K562 (cell line): Measurements from ENCODE around the gene FBXO17. TPM values are rescaled to one million over a fixed set of nuclear protein-coding genes. Genes with fewer than 3 reads are reported as not detected.

ENCODE experiments used
- BCOR ChIP-seq: fragments of 450-650 bp; IDR thresholded peaks from 2 replicates; pipeline ENCODE4 v1.6.1; 2016
- CUX1 ChIP-seq: fragments of 200-800 bp; sonication (Bioruptor generic); IDR thresholded peaks from 2 replicates; pipeline ENCODE4 v1.6.1; 2016; ENCODE audit warnings: missing genetic modification characterization, missing compliant biosample characterization
- E2F6 ChIP-seq, 2 experiments: IDR thresholded peaks; 2 replicates each; pipeline ENCODE4 v1.6.1; 2011; ENCODE audit warnings: borderline replicate concordance in 1 of 2, control low read depth in 1 of 2, low read depth in 1 of 2, low read length in 1 of 2, mild to moderate bottlenecking in 1 of 2, mixed read lengths in 1 of 2, moderate library complexity in 1 of 2; ENCODE audit not compliant: insufficient read depth in 1 of 2, insufficient read length in 1 of 2, poor library complexity in 1 of 2, severe bottlenecking in 1 of 2; ENCODE audit errors: extremely low read depth in 1 of 2
- RFX1 ChIP-seq: fragments of 450-650 bp; IDR thresholded peaks from 2 replicates; pipeline ENCODE4 v1.6.1; 2016; ENCODE audit warnings: mild to moderate bottlenecking, moderate library complexity
- VEZF1 ChIP-seq: fragments of 200-800 bp; sonication (Bioruptor generic); IDR thresholded peaks from 2 replicates; pipeline ENCODE4 v1.6.1; 2017; ENCODE audit warnings: missing genetic modification characterization, missing compliant biosample characterization
- ZHX1 ChIP-seq: fragments of 150-350 bp; conservative IDR thresholded peaks from 2 replicates; pipeline ENCODE4 v1.6.1; 2014; ENCODE audit warnings: low read length
- ZNF407 ChIP-seq: fragments of 450-650 bp; IDR thresholded peaks from 2 replicates; pipeline ENCODE4 v1.6.1; 2016; ENCODE audit warnings: low read depth
- ZNF445 ChIP-seq: fragments of 250-450 bp; sonication (Bioruptor Pico); IDR thresholded peaks from 2 replicates; pipeline ENCODE4 v1.4.0; 2020; ENCODE audit warnings: low read depth, mild to moderate bottlenecking, moderate library complexity
- polyA plus RNA-seq, 8 experiments: library from polyadenylated mRNA; depleted of rRNA in 4 of 8; stranded (reverse) in 5 of 8; unstranded in 3 of 8; fragments of >200 nt; fragmentation: Nextera tagmentation in 2 of 8; fragmentation: Illumina TruSeq in 1 of 8; extraction: Ambion mirVana in 2 of 8; extraction: Trizol in 1 of 8; gene quantifications; 2 replicates each; pipeline versions ENCODE4 v1.2.1 to v1.2.3, GENCODE V29; 2011 to 2014; ENCODE audit warnings: inconsistent platforms in 1 of 8, missing spikeins in 1 of 8
- total RNA-seq, 7 experiments: library from RNA; depleted of rRNA in 6 of 7; stranded (reverse); fragments of >200 nt in 6 of 7; fragmentation: Illumina TruSeq in 2 of 7; extraction: Trizol in 2 of 7; gene quantifications; 2 replicates each; pipeline versions ENCODE4 v1.2.1 to v1.2.3, GENCODE V29; 2011 to 2021; ENCODE audit warnings: low replicate concordance in 1 of 7

The FBXO17 gene
- total and polyA plus RNA-seq, 9 of the 15 experiments (the other 6 are each of a cell fraction or from before 2014, with no cell fraction given): 4.1 to 27.1 (median 19.0) TPM

- no peak for TF ChIP-seq ZHX1
- TF ChIP-seq RFX1: no peak
- TF ChIP-seq E2F6 (IDR thresholded peaks at IDR 0.05; ENCODE audit: borderline replicate concordance in 1 of 2, extremely low read depth in 1 of 2, insufficient read depth in 1 of 2, insufficient read length in 1 of 2, low read depth in 1 of 2, low read length in 1 of 2, poor library complexity in 1 of 2, severe bottlenecking in 1 of 2): peak in 1 of 2 experiments; percentile 68
- TF ChIP-seq ZNF445 (CRISPR knock-in tag): no peak
- TF ChIP-seq BCOR: peak; percentile 36; the same call in 1 of the 2 replicates
- peak; percentile 56 for TF ChIP-seq VEZF1 (CRISPR knock-in tag)
- TF ChIP-seq CUX1 (CRISPR knock-in tag): no peak
- no peak for TF ChIP-seq ZNF407
Measured at GRCh38 chr19:38975861-38976271, 324 bp upstream of the FBXO17 start (continued).
